HL-60 (cell line): Measurements from ENCODE around the gene TAX1BP1.

ENCODE experiments used
- DNase-seq, 2 experiments: peaks; one replicate each; pipeline ENCODE4 v3.0.0-alpha.2; 2010 to 2020; ENCODE audit warnings: low read depth in 1 of 2, low spot score in 1 of 2
- H3K27ac ChIP-seq: fragments of 250-450 bp; sonication (Bioruptor Pico); replicated peaks from 2 replicates; pipeline ENCODE4 v1.5.1; 2020; ENCODE audit warnings: mild to moderate bottlenecking, moderate library complexity
- H3K27me3 ChIP-seq: fragments of 250-450 bp; sonication (Bioruptor Pico); 2 replicates; pipeline ENCODE4 v1.5.1; 2021; ENCODE audit warnings: mild to moderate bottlenecking, moderate library complexity; ENCODE audit not compliant: insufficient read depth, poor library complexity, severe bottlenecking
- H3K4me3 ChIP-seq: replicated peaks from 2 replicates; pipeline ENCODE4 v1.5.1; 2011; ENCODE audit warnings: mild to moderate bottlenecking, control low read depth, low read length; ENCODE audit not compliant: insufficient read depth
- GABPA ChIP-seq: IDR thresholded peaks from 2 replicates; pipeline ENCODE4 v1.6.1; 2012; ENCODE audit warnings: low read depth
- POLR2AphosphoS5 ChIP-seq: IDR thresholded peaks from 2 replicates; pipeline ENCODE4 v1.6.1; 2012; ENCODE audit warnings: low read depth
- SPI1 ChIP-seq: IDR thresholded peaks from 2 replicates; pipeline ENCODE4 v1.6.1; 2012; ENCODE audit warnings: low read depth, mild to moderate bottlenecking, borderline replicate concordance
- TF ChIP-seq, protein P1 (sequence below): IDR thresholded peaks from one replicate; pipeline ENCODE4 v1.5.1; 2011; ENCODE audit warnings: low read length, control low read depth, inconsistent platforms; ENCODE audit not compliant: insufficient read depth
- TF ChIP-seq, protein P2 (sequence below): IDR thresholded peaks from 2 replicates; pipeline ENCODE4 v1.6.1; 2012; ENCODE audit warnings: low read depth; ENCODE audit not compliant: insufficient replicate concordance

TAX1BP1 gene

DNA sequence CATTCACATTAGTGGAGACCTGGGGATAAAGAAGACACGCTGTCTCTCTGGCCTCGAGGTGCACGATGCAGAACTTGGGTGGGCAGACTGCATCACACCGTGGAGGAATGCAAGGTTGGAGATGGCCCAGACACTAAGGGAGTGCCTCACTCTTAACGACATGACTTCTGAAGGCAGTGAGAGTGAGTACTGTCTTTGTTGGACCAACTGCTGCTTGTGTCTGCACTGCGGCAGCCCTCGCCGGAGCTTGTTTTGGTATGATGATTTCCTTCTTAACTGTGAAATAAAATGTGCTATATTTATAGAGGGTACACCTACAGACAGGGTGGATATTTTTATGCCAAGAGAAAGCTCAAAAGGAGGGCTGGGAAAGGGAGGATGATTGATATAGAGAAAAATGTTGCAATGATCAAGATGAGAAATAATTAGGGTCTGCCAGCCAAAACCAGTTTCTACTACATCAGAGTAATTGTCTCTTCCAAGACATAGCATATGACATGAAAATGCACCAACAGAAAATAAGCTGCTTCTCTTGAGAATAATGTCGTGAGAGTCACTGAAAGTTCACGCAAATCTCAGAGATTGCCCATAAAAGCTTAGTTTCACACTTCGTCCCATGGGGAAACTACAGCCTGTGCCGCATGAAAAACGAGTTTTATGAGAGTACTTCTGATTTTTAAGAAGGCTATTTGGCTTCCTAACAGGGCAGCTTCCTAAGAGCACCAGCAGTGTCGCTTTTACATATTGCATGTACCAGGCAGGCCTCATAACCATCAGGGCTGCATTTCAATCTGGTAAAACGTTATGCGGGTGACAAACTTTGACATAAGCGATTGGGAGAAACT, 127.1 kb downstream of the TAX1BP1 start:
- DNase-seq = no peak
- Histone ChIP-seq H3K27me3 (no peaks in the 10 kb centered on the region), H3K27ac (no peak overlapping the region), H3K4me3 (no peak overlapping the region)
- TF ChIP-seq, protein P1, sequence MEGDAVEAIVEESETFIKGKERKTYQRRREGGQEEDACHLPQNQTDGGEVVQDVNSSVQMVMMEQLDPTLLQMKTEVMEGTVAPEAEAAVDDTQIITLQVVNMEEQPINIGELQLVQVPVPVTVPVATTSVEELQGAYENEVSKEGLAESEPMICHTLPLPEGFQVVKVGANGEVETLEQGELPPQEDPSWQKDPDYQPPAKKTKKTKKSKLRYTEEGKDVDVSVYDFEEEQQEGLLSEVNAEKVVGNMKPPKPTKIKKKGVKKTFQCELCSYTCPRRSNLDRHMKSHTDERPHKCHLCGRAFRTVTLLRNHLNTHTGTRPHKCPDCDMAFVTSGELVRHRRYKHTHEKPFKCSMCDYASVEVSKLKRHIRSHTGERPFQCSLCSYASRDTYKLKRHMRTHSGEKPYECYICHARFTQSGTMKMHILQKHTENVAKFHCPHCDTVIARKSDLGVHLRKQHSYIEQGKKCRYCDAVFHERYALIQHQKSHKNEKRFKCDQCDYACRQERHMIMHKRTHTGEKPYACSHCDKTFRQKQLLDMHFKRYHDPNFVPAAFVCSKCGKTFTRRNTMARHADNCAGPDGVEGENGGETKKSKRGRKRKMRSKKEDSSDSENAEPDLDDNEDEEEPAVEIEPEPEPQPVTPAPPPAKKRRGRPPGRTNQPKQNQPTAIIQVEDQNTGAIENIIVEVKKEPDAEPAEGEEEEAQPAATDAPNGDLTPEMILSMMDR = no peak
- TF ChIP-seq, protein P2, sequence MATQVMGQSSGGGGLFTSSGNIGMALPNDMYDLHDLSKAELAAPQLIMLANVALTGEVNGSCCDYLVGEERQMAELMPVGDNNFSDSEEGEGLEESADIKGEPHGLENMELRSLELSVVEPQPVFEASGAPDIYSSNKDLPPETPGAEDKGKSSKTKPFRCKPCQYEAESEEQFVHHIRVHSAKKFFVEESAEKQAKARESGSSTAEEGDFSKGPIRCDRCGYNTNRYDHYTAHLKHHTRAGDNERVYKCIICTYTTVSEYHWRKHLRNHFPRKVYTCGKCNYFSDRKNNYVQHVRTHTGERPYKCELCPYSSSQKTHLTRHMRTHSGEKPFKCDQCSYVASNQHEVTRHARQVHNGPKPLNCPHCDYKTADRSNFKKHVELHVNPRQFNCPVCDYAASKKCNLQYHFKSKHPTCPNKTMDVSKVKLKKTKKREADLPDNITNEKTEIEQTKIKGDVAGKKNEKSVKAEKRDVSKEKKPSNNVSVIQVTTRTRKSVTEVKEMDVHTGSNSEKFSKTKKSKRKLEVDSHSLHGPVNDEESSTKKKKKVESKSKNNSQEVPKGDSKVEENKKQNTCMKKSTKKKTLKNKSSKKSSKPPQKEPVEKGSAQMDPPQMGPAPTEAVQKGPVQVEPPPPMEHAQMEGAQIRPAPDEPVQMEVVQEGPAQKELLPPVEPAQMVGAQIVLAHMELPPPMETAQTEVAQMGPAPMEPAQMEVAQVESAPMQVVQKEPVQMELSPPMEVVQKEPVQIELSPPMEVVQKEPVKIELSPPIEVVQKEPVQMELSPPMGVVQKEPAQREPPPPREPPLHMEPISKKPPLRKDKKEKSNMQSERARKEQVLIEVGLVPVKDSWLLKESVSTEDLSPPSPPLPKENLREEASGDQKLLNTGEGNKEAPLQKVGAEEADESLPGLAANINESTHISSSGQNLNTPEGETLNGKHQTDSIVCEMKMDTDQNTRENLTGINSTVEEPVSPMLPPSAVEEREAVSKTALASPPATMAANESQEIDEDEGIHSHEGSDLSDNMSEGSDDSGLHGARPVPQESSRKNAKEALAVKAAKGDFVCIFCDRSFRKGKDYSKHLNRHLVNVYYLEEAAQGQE = no peak
- TF ChIP-seq SPI1 (no peak), GABPA (no peak), POLR2AphosphoS5 (no peak)

DNA sequence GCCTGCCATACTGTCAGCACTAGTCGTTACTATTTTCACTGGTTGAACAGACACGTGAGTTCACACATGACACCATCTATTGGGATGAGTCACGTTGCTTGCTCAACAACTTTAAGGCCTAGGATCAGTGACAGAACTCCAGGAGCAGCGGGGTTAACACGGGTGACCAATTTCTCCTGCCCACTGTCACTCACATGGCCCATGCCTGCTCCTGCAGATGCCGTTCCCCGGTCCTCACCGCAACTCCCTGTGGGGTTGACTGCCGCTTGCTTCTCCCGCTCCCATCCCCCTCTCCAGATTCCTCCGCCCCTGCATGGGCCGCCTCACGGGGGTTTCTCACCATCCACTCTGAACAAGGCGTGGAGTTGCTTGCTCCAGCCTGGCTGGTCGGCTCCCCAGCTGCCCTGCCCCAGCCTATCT, 128.2 kb downstream of the TAX1BP1 start:
- TF ChIP-seq GABPA = no peak
- TF ChIP-seq, protein P1 = no peak
- no peak for TF ChIP-seq SPI1
- TF ChIP-seq, protein P2 = no peak
- no peak for TF ChIP-seq POLR2AphosphoS5
- Histone ChIP-seq H3K27ac (no peak overlapping the region), H3K27me3 (no peaks in the 10 kb centered on the region), H3K4me3 (no peak overlapping the region)
- DNase-seq = no peak

DNA sequence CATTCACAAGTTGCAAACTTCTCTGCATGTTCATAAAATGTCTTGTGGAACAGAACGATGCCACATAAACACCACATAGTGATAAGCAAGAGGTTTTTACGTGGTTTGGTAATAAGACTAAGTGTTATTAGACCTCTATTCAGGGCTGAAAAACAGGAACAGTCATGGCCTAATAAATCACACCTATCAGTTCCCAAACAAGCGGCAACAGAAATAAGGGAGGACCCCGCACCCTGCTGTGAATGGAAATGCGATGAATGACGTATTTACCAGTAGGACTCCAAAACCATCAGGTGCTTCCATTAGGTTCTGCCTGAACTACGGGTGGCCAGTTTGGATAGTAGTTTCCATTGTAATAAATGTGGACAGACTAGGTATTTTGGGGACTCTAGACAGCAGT, 129.1 kb downstream of the TAX1BP1 start:
- H3K27ac ChIP-seq = no peak overlapping the region
- TF ChIP-seq, protein P2 = no peak
- TF ChIP-seq, protein P1 = no peak
- TF ChIP-seq GABPA = no peak
- no peak for DNase-seq

More for the DNA sequence above, 129.1 kb downstream of the TAX1BP1 start:
- Histone ChIP-seq H3K4me3 (no peak overlapping the region), H3K27me3 (no peaks in the 10 kb centered on the region)
